ENCODE data around the gene CHST11.
A peak's percentile ranks its signal among the peaks of the same experiment; 100 is the strongest.

Gene CHST11

GRCh38 chr12:104702565-104703139 lies 245.9 kb downstream of the CHST11 start:
- DNase-seq: no peak

GRCh38 chr12:104703372-104703771 lies 246.6 kb downstream of the CHST11 start:
- DNase-seq: no peak

GRCh38 chr12:104704224-104704779 lies 247.6 kb downstream of the CHST11 start:
- no peak for DNase-seq

- no peak for DNase-seq
Measured at GRCh38 chr12:104707194-104707593, 250.4 kb downstream of the CHST11 start.

DNA sequence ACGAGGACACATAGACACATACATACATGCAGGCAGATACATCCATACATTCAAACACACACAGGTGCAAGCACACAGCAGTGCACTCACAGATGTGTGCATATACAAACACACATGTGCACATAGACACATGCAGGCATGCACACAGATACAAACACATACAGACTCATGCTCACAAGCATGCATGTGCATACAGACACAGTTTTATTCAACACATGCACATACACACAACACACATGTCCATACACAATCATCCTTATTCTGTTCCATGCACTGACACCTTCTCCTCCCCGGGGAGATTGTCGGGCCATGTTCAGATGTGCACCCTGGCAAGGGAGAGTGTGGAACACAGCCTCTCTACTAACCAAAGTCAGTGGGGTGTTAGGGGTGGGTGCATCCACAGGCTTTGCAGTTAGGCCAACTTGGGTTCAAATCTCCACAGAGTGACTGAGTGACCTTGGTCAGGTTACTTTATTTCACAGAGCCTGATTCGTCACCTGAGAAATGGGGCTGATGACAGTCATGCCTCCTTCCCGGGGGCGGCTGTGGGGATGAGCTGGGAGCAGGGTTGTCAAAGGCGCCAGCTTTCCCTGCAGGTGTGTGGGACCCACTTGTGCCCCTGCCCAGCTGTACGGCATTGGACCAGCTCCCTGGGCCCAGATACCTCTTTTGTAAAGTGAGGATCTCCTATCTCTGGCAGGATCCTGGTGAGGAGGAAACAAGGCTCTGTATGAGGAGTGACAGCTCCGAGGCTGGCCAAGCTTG lies 251.2 kb downstream of the CHST11 start:
- no peak for DNase-seq

DNA sequence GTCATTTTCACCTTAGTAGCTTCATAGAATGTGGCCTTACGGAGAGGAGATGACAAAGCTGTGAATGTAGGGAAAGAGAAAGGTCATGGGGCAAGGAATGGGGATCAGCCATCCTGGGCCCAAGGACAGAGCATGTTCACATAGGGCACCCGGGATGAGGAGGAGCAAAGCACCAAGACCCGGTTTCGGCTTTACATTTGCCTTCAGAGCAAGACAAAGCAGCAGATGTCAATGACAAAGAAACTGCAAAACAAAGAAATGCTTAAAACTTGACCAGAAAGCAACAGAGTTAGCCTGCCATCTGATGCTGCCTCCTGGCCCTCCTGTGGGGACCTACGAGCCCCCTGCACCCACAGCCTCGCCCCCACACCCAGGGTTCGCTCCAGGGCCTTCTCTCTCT lies 252.1 kb downstream of the CHST11 start:
- DNase-seq: no peak

GRCh38 chr12:104709692-104710435 lies 253.1 kb downstream of the CHST11 start:
- DNase-seq: no peak

GRCh38 chr12:104710940-104711689 lies 254.4 kb downstream of the CHST11 start:
- DNase-seq: peak; percentile 56

DNA sequence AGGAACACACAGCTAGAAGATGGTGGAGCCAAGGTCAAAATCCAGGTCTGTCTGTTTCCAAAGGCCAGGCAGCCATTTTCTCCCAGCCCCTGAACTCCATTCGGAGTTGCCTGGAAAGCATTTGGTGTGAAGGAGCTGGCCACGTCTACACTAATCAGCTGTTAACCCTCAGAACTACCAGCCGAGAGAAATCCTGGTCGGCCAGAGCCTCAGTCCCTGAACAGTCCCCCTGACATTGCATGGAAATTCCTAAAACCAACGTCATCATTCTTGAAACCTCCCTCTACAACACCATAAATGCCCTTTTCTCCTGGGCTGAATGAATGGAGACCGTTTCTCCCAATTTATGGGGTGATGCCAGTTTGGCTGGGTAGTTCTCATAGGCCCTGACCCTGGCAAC lies 255.7 kb downstream of the CHST11 start:
- DNase-seq: no peak

DNA sequence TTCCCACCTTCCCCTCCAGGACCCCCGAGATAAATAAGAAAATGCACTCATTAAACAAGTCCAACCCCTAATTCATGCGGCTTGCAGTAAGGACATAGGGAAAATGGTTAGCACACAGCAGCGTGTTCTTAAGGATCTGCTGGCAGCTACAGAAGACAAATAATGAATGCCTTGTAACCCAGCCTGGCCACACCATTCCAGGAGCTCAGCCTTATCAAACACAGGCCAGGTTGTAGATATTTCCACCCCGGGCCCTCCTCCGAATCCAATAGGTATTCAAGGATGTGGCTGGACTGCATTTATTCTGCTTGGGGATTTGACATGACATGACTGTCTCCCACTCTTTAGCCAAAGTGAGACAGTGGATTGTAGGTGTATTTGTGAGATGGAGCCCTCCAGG lies 256.2 kb downstream of the CHST11 start:
- DNase-seq: no peak

DNA sequence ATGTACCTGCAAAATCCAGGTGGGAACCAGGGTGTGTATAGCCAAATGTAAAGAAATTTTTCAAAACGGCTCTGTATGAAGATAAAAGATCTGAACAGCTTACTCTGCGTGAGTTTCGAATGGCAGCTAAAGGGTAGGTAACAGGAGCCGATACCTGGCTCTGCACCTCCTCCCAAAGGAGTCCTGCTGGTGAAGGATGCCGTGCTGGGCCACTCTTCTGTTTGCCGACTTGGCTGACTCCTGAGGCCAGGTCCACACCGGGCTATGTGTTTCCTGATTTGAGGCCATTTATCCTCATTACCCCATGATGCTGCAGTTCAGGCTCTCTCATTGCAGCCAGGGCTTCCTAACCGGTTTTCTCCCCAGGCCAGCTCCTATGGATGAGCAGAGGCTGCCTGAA lies 256.7 kb downstream of the CHST11 start:
- DNase-seq: no peak

DNA sequence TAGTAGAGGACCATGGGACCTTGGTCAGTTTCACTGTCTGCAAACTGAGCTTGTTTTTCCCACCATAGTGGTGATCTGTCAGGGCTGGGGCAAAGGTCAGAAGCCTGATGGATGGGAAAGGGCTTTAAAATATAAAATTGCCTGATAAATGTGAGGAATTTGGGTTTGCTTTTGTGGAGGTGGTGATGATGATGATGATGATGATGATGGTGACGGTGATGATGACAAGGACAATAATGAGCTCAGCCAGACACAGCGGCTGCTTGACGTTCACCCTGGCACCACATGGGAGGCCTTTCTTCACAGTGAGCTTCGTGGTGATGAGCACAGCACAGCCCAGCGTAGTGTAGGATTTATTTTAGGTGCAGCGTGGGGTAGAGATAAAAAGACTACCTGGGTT lies 257.6 kb downstream of the CHST11 start:
- DNase-seq: no peak

DNA sequence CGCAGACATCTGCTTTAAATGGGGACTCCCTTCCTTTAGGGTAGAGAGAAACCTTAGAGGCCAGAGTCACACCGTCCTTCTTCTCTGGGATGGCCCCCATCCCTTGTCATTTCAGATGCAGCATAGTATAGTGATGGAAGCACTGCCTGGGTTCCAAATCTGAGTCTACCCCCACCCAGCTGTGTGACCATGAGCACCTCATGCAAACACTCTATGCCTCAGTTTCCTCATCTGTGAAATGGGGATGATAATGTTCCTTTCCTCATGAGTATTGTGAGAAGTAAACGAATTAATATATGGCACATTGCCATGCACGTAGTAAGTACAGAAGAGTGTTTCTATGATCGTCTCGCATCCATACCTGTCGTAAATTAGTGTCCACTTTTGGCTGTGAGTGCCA lies 259.4 kb downstream of the CHST11 start:
- no peak for DNase-seq

DNA sequence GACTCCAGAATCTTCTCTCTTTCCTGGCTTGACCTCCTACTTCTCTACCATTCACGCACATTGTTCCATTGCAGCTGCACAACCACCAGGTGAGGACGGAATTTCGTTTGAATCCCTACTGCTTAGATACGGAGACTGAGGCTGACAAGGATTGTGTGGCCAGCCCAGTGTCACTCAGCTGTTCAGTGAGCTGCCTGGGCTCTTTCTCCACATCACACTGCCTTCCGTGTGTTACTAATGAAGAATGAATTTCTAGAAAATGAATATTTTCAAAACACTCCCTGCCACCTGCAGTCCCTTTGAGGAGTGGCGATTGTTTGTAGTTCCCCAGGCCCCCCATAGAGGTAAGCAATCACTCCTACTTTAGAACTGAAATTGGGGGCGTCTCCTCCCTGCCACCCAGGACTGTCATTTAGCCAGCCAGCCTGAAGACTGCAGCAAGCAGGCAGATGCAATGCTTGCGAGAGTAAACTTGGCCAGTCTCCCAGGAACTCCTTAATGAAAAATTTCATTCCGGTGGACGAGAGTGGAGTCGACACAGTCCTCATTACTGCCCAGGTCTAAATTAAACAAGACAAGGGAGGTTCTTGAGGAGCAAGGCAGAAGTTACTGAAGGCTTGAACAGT lies 261.7 kb downstream of the CHST11 start:
- no peak for DNase-seq

GRCh38 chr12:104719700-104720338 lies 263.1 kb downstream of the CHST11 start:
- DNase-seq: no peak

DNA sequence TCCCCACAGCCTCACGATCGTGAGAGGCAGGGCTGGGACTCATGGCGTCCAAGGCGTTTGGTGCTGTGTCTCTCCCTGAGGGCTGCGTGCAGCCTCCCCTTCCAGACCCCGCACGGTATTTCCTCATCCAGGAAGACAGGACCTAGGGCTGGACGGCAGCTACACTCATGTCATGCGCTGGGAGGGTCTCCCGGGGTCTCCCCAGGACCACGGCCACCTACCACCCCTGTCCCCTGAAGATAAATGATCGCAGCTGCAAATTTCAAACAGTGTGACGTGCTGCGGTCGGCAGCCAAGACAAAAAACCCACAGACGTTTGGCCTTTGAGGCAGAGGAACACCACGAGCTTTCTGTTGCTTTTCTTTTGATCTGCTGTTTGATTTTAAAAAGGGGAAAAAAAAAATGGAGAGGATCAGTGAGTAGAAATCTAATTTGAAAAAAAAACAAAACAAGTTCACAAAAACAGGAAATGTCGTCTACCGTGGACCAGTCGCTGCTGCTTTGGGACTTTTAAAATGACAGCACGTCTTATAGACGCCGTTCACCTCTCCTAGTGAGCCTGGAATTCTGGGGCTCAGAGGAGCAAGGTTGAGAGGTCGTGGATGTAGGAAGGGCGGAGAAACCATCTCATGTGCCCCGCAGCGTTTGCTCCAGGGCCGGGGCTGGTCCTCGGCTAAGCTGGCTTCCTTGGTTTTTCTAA lies 263.7 kb downstream of the CHST11 start:
- no peak for DNase-seq

DNA sequence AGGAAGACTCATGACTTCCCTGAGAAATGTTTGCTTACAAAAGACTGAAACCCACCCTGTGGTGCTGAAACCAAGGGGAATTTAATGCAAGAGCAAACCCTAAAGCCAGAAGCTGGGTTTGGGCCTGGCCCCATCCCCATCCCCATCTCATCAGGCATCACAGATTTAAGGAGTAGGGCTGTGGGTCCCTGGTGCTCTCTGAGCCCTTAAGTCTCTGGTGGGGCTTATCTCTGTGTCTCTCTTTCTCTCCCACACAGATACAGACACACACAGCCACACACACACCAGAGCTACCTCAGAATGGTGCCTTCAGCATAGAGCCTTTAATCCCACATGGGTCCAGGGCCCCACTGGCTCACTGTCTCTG lies 264.3 kb downstream of the CHST11 start:
- no peak for DNase-seq

GRCh38 chr12:104721936-104722335 lies 265.2 kb downstream of the CHST11 start:
- DNase-seq: no peak

GRCh38 chr12:104722601-104723534 lies 266.1 kb downstream of the CHST11 start:
- DNase-seq: no peak

DNA sequence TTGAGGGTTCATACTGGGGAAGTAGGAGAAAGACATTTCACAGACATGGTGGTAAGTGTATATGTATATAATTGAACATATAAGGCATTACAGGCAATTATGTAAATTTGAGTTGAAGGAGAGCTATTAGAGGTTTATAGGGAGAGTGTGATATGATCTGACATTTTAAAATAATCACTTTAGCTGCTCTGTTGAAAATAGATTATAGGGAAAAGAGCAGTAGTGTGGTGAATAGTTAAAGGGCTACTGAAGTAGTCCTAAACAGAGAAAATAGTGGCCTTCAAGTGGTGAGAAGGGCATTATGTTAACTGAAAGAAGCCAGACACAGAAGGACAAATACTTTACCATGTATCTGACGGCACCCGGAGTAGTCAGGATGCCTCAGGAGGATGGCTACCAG lies 267.1 kb downstream of the CHST11 start:
- no peak for DNase-seq
